GM21529 (cell line): Measurements from ENCODE around the gene NAB2.
"Not testable (repeated sequence)": the region's sequence is repeated elsewhere in the genome, so short reads cannot be mapped to it uniquely, and the experiment has no call there.

ENCODE experiments used
- ATAC-seq: cut with Tn5 transposase; IDR thresholded peaks from one replicate; pipeline ENCODE4 v1.9.1; 2021; ENCODE audit not compliant: unreplicated experiment

Gene NAB2, protein sequence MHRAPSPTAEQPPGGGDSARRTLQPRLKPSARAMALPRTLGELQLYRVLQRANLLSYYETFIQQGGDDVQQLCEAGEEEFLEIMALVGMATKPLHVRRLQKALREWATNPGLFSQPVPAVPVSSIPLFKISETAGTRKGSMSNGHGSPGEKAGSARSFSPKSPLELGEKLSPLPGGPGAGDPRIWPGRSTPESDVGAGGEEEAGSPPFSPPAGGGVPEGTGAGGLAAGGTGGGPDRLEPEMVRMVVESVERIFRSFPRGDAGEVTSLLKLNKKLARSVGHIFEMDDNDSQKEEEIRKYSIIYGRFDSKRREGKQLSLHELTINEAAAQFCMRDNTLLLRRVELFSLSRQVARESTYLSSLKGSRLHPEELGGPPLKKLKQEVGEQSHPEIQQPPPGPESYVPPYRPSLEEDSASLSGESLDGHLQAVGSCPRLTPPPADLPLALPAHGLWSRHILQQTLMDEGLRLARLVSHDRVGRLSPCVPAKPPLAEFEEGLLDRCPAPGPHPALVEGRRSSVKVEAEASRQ

DNA sequence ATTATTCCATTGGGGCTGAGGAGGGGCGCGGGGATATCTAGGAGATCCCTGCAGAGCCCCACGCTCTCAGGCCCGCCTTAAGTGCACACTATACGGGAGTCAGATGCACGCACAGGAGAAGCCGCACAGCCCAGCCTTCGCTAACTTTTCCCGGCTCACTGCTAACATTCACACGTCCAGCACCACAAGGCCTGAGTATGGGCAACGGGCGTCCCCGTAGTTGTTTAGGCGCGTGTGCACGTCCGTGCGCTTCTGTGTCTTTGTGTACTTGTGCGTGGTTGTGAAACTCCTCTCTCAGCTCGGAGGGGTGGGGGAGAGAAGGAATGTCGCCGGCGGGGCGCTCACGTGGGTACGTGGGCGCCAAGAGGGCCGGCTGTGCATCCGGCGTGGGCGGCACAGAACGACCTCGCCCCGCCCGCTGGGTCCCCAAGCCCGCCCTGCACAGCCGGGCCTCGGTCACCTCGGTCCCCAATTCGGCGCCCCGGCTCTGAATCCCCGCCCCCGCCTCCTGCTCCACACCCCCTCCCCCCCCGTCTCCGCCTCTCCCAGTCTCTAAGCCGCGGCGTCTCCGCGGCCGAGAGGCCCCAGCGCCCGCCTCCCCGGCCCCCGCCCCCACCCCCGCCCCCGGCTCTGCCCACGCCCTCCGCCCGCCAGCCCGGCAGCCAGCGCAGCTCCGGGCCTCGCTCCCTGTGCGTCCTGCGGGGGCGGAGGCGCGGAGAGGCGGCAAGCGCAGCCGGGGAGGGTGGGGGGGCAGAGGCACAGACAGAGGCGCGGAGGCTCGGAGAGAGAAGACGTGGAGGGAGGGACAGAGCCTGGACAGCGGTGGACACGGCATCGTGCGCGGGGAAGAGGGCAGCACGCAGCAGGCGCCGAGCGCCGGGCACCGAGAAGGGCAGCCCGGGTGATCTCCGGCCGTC is at the start of gene NAB2:
Gene NAB2, plus strand, starts transcription at position 761 of the 917 bp plus-strand sequence. CDS start 158 bp downstream, outside the sequence.
- peak; percentile 49 for ATAC-seq

DNA sequence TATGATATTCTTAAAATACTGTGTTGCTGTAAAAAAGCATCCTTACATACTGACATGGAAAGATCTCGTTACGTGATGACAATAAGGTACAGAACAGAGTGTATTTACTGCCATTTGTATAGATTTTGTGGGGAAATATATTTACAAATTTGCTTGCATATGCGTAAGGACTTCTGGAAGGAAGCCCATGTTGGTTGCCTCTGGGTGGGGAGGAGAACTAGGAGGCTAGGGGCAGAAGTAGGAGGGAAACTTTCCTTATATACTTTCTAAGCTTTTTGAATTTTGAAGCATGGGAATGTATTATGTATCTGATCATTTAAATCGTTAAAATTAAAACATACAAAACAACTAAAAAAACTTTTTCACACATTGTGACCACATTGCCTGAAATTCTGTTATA is 48.7 kb upstream of the NAB2 start:
- no peak for ATAC-seq

DNA sequence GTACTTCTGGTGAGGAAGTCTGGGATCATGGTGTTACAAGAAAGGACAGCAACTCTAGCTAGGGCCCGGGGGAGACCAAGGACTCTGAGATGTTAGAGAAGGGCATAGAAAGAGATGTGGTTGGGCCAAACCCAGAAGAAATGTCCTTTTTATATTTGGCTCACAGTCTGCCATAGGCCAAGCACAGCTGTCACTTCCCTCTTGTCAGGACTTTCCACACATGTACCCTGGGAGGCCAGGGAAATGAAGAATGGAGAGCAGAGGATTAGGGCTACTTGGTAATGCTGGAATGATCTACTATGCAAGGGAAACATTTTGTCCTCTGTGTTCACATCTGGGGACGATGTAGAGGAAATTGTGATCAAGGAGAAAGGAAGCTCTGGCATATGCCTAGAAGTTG is 48.2 kb upstream of the NAB2 start:
- no peak for ATAC-seq

DNA sequence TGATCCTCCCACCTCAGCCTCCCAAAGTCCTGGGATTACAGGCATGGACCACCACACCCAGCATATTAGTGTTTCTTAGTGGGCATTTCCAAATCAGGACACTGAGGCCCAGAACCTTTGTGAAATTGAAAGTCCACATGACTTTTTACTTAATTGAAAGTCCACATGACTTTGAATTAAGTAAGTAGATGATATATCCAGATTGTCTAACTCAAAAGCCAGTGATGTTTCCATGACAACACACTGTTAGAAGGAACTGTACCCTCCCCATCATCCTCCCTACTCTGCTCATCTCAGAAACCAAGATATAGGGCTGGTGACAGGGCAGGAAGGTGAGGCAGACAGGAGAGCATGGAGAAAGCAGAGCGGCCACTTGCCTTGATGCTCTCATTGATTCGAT is 46.2 kb upstream of the NAB2 start:
- ATAC-seq, result no peak

DNA sequence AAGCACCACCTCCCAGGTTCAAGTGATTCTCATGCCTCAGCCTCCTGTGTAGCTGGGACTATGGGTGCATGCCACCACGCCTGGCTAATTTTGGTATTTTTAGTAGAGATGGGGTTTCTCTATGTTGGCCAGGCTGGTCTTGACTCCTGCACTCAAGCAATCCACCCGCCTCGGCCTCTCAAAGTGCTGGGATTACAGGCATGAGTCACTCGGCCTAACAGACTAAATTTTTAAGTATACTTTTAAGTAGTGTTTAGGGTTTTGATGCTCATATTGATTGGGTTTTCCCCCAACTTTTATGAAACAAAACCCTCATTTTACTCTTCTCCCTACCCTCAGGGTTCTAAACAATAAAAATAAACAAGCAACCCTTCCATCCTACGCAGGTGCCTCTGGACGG is 44.4 kb upstream of the NAB2 start:
- no peak for ATAC-seq

DNA sequence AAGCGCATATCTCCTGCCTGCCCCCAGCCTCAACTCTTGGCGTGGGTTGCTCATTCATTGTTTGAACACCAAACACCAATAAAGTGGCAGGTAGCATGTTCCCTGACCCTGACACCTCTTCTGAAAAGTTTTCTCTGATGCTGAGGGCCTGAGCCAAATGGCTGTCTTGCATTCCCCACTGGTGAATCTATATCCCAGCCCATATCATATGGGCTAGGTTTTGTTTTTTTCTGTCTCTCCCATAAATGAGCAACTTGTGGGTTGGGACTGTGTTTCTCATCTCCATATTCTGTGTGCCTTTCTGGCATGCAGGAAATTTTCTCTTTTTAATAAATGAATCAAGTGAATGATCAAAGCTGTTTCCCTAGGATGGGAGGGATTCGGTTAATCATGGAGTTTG is 44.0 kb upstream of the NAB2 start:
- ATAC-seq, result no peak

DNA sequence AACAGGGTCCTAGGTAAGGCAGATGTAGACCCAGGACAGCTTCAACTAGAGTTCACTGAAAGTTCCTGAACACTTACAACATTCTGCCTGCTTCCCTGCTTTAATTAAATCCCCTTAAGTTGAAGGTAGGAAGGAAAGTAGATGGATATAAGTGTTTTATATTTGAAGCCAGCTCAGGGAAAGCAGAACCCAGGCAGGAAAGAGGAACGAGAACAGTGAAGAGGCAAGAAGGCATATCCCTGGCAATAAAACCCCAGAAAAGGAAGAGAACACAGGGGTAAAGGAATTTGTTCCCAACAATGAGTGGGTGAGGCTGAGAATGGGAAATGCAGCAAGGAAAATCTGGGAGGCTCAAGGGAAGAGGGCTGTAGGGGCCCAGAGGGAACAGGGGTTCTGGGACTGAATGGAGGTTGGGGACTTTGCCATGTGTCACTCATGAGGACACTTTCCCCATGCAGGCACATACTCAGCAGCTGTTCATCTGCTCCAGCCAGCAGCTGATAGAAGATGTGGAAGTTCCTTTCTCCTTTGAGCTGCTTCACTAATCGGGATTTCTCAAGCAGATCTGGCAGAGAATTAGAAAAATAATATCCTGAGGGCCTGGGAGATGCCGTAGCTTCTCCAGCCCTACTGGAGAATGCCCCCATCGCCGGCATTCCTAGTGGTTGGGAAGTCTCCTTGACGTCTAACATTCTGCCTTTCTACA is 42.7 kb upstream of the NAB2 start:
- no peak for ATAC-seq

DNA sequence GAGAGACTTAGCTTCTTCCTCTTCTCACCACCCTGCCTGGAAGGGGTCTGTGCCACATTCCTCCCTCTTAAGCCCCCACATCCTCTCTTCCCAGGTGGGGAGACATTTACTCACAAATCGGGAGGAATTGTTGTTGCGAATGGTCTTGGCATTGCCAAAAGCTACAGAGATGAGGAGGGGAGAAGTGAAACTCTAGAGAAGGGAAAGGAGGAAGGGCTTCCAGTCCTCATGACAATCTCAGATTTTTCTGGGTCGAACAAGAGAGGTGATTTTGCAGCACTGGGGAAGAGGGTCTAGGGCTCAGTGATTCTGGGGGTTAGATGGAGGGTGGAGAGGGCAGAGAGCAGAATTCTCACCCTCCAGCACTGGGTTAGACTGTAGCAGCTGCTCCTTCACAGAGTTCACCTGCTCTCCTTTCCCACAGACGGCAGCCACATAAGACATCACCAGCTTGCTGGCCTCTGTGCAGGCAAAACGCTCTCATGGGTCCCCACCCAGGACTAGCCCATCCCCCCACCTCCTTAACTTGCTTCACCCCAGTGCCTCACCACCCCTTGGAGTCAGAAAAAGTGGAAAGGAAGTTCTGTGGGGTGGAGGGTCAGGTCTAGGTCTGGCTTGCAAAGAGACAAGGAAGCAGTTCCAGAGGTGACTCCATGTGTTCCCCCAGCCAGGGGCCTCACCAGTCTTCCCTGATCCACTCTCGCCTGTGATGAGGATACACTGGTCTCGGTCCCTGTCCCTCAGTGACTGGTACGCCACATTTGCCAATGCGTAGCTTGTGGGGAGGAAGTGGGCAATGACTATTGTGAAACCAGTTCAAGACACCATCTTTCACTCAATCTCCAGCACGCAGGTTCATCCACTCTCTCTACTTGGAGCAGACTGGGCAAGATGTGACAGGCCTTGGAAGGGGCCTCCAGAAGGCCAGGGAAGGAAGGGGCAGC is 41.7 kb upstream of the NAB2 start:
- no peak for ATAC-seq

DNA sequence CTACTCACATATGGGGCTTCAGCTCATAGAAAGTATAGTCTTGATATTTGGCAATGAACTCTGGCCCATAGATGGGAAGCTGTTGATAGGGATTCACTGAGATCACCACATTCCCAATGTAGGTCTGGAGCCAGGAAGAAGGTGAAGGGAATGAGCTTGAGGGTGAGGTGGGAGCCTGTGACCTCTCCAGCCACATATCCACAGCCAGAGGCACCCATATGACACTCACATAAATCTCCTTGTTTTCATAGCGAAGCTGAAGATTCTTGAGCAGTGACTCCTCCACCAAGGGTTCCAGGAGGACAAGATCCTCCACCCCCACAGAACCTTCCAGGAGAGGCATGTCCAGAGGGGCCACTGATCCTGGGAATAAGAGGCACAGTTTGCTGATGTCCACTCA is 40.9 kb upstream of the NAB2 start:
- ATAC-seq, result no peak

DNA sequence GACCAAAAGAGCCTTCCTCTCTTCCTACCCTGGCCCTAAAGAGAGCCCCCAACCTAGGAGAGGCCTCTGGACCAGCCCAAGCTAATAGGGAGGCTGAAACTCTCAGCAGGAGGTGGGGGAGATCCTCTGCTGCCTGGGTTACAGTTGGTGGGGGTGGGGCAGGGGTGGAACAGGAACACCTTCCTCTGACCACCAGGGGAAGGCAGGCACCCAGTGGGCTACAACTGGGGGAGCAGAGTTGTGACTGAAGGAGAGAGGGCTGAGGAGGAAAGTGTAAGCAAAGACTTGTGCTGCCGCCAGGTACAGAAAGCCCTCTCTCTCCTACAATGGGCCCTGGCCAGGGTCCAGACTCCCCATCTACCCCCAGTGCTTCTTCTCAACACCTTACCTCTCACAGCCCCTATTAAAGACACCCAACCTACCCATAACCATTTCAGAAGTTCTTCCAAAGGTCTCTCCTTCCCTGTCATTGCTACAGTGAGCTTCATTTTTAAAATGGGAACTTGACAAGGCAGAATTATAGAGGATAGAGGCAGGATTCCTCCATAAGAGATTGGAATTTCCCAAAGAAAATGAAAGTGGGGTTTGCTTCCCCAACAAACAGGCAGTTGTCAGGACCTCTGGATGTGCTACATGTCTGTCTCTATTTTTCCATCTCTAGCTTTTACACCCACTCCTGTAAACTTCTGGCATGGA is 40.3 kb upstream of the NAB2 start:
- no peak for ATAC-seq

DNA sequence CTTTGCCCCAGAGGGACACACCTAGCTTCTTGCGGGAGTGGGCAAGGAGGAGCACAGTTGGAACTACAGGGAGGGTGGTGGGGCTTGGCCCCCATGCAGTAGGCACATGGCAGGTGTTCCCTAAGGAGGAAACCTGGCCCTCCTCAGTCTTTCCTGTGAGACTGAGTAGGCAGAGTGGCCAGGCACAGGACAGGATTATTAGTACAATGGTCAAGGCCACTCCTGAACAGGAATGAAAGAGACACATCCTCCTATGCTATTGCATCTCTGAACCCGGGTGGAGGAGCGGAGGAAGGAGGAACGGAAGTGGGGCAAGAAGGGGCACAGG is 39.8 kb upstream of the NAB2 start:
- no peak for ATAC-seq

DNA sequence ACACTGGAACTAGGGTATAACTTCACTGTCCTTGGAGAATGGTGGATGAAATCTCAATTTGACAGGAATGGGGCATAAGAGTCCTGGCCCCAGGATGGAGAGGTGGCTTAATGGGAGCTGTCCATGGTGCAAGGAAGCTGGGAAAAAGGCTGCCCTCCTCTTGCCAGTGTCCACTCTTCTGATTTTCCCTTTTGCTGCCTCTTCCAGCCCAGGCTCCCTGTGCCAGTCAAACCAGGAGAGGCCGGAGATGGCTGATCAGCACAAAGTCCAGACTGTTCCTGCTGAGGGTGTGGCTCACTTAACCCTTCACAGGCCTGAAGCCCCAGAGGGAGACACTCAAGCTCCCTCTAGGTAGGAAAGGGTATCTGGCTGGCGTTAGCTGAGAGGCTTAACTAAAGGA is 39.0 kb upstream of the NAB2 start, which contains the start of gene MYO1A:
Gene MYO1A, minus strand, starts transcription at position 240 of the 400 bp plus-strand sequence. CDS start 1,806 bp downstream, outside the sequence.
- ATAC-seq, result no peak

DNA sequence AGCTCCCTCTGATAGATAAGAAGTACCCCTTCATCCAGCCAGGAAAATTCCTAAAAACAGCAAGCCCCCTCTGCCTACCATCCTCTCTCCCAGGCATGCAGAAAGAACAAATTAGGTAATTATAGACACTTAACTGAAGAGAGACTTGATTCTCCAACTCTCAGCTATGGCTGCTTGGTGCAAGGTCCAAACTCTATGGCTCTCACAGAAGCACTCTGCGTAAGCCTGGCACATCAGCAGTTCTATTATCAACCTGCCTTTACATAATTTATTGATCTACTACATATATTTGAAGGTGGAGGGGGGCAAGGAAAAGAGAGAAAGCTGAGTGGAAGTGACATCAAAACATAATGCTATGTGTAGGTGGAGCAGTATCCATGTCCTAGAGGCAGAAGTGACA is 37.9 kb upstream of the NAB2 start:
- no peak for ATAC-seq

DNA sequence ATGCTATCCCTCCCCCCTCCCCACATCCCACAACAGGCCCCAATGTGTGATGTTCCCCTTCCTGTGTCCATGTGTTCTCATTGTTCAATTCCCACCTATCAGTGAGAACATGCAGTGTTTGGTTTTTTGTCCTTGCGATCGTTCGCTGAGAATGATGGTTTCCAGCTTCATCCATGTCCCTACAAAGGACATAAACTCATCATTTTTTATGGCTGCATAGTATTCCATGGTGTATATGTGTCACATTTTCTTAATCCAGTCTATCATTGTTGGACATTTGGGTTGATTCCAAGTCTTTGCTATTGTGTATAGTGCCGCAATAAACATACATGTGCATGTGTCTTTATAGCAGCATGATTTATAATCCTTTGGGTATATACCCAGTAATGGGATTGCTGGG is 35.8 kb upstream of the NAB2 start:
- not testable (repeated sequence) for ATAC-seq

DNA sequence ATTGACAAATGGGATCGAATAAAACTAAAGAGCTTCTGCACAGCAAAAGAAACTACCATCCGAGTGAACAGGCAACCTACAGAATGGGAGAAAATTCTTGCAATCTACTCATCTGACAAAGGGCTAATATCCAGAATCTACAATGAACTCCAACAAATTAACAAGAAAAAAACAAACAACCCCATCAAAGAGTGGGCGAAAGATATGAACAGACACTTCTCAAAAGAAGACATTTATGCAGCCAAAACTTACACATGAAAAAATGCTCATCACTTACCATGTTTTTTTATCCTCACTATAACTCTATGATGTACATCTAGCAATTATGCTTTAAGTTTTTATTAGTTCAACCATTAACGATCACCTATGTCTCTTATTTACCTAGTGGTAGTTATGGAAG is 35.0 kb upstream of the NAB2 start:
- ATAC-seq, result not testable (repeated sequence)

DNA sequence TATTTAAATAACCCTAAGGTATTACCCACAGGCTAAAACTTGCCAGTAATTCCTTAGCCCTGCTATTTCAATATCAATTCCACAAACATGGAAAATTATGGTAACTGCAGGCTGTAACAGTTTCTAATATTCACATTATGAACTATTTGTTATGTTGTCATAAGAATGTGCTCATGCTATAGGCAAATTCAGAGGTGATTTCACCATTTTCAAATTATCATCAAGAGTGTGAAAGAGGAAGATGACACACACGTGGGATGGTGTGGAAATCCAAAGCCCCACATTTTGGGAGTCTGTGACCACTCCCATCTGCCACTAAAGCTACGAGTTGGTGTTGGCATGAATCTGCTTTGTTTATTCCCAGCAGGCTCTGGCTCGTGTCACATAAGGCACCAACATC is 33.1 kb upstream of the NAB2 start:
- no peak for ATAC-seq

DNA sequence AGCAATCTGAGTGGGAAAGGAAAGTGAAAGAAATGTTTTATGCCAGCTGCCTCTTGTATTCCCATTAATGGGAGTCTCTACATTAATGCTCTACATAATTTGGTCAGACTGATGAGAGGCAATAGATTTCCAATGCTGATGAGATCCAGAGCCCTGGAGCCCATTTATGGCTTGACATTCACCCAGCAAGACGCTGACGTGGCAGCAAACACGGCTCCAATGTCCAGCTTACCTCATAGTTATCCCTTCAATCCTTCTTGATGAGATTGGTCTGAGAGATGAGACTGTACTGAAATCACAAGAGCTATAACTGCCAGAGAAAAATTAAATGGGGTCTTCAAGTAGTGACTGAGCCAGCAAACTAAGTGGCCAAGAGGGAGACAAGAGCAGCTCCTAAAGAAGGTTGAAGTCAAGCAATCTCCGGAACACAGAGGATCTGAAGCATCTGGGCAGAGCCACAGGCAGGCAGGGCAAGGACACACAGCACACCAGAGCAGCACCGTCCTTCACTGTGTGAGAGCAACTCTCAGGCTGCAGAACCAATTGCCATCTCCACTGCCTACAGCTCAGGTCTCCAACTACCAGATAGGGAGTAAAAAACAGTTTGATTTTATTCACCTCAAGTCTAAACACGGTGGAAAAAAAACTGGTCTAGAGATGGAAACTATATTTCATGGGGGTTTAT is 31.7 kb upstream of the NAB2 start:
- ATAC-seq, result no peak

DNA sequence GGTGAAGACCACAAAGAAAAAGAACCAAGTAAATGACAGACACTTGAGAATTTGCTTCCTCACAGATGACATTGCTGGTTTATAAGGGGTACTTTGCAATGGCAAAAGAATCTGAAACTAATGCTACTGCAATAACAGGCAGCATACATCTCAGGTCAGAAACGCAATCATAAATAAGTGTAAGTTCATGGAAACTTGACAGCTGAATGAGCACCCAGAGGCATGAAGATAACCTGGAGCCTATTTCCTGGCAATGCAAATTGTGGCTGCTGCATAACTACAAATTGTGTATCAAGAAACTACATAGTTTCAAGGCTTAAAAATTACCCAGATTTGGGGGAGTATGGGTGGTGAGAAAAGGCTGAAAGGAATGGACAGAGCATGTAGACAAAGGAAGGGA is 30.5 kb upstream of the NAB2 start:
- ATAC-seq, result no peak
